ENCODE results near the gene CTTNBP2NL.

DNA sequence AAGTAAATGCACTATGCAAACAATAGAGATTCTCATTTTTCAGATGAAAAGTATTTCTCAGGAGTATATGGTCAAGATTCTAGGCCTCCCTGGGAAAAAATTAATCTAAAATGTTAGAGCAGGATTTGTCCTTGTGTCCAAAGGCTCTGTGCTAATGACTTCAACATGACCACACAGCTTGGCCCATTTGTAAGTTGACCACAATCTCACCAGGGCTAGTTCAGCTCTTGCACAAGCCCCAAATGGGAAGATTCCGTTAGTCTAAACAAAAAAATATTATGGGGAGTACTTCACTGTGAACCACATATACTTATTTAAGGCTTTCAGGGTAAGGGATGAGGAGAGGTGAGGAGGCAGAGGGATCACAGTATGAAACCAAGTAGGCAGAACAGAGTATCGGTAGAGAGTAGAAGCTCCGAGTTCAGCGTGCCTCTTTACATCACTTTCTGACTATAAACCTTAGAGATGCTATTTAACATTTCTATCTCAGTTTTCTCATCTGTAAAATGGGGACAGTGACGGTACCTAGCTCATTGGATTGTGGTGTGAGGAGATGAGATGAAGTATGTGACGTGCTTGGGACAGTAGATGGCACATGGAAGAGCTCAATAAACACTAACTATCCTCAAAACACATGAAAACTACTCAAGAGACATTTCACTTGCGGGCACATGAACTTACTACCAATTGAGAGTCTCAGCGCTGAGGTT is 37.8 kb upstream of the CTTNBP2NL start:
- TF ChIP-seq, protein P1, sequence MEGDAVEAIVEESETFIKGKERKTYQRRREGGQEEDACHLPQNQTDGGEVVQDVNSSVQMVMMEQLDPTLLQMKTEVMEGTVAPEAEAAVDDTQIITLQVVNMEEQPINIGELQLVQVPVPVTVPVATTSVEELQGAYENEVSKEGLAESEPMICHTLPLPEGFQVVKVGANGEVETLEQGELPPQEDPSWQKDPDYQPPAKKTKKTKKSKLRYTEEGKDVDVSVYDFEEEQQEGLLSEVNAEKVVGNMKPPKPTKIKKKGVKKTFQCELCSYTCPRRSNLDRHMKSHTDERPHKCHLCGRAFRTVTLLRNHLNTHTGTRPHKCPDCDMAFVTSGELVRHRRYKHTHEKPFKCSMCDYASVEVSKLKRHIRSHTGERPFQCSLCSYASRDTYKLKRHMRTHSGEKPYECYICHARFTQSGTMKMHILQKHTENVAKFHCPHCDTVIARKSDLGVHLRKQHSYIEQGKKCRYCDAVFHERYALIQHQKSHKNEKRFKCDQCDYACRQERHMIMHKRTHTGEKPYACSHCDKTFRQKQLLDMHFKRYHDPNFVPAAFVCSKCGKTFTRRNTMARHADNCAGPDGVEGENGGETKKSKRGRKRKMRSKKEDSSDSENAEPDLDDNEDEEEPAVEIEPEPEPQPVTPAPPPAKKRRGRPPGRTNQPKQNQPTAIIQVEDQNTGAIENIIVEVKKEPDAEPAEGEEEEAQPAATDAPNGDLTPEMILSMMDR (IDR thresholded peaks at IDR 0.05) = no peak
- no peak for TF ChIP-seq POLR2A (IDR thresholded peaks at IDR 0.05)
